ENCODE results near the gene YIPF3.

DNA sequence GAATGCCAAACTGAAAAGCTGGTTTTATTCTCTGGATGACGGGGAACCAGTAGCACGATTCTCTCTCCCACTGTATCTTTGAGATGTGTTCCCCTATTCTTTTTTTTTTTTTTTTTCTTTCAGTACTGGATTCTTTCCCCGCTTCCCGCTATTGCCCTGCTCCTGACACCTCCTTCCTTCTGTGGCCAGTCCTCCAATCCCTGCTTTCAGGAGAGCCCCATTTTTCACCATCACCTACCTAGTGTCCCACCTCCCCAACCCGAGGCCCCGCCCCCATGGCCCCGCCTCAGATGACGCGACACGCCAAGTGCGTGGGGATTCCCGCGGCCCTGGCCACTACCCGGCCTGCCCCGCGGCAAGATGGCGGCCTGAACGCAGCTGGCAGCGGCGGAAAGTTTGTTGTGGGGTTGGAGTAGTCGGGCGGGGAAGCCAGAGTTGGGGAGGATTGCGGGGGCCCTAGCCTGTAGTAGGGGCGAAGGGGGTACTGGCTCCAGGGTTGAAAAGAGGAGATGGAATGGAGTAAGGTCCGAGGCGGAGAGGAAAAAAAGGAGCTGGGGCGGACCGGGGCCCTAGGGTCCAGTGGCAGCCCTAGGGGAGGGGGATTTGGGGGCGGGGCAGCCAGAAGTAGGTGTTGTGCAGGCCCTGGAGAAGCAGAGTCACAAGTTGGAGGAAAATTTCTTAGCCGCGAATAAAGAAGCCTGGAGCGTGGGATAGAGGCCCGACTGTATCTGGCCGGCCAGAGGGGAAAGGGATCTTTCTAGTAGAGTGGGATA, 39.3 kb downstream of the YIPF3 start, which contains the start of gene TJAP1:
- peak; percentile 34 for TF ChIP-seq EZH2 (IDR thresholded peaks at IDR 0.05)
- TF ChIP-seq, protein P1, sequence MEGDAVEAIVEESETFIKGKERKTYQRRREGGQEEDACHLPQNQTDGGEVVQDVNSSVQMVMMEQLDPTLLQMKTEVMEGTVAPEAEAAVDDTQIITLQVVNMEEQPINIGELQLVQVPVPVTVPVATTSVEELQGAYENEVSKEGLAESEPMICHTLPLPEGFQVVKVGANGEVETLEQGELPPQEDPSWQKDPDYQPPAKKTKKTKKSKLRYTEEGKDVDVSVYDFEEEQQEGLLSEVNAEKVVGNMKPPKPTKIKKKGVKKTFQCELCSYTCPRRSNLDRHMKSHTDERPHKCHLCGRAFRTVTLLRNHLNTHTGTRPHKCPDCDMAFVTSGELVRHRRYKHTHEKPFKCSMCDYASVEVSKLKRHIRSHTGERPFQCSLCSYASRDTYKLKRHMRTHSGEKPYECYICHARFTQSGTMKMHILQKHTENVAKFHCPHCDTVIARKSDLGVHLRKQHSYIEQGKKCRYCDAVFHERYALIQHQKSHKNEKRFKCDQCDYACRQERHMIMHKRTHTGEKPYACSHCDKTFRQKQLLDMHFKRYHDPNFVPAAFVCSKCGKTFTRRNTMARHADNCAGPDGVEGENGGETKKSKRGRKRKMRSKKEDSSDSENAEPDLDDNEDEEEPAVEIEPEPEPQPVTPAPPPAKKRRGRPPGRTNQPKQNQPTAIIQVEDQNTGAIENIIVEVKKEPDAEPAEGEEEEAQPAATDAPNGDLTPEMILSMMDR (IDR thresholded peaks at IDR 0.05) = no peak
- TF ChIP-seq EZH2phosphoT487 (IDR thresholded peaks at IDR 0.05) = no peak

All from neural progenitor cell (in vitro differentiated cells).